OCI-LY1 (cell line): ENCODE measurements around the gene YIF1A.

Experiments used
- CTCF ChIP-seq: fragments of 200-600 bp; sonication (generic), shearing (Covaris generic); IDR thresholded peaks from 2 replicates; pipeline ENCODE4 v1.5.1; 2017; ENCODE audit warnings: mild to moderate bottlenecking, antibody characterized with exemption, low read length, moderate library complexity, mixed read lengths
- EZH2 ChIP-seq: fragments of 200-600 bp; sonication (generic), shearing (Covaris generic); IDR thresholded peaks from 2 replicates; pipeline ENCODE4 v1.8.0; 2017; ENCODE audit warnings: borderline replicate concordance, mixed run types, mild to moderate bottlenecking, antibody characterized with exemption, low read length, moderate library complexity, mixed read lengths

DNA sequence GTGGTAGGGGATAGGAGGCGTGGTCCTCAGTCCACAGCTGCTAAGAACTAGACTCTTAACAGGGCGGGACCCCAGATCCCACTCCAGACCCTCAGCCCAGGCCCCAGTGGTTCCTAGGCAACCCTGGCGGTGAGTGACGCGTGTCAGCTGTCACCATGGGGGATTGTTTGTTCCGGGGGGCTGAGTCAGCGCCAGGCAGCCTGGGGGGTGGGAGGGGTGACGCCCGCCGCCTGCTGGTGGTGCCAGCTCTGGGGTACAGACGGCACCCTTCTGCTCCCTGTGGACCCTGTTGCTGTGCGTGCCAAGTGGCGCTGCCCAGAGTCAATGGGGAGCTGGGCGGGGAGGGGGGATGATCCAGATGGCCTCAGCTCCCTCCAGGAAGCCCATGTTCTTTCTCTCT, 8.5 kb downstream of the YIF1A start:
- TF ChIP-seq CTCF (no peak), EZH2 (no peak)
